ENCODE results near the gene GPR6.

The GPR6 gene

DNA sequence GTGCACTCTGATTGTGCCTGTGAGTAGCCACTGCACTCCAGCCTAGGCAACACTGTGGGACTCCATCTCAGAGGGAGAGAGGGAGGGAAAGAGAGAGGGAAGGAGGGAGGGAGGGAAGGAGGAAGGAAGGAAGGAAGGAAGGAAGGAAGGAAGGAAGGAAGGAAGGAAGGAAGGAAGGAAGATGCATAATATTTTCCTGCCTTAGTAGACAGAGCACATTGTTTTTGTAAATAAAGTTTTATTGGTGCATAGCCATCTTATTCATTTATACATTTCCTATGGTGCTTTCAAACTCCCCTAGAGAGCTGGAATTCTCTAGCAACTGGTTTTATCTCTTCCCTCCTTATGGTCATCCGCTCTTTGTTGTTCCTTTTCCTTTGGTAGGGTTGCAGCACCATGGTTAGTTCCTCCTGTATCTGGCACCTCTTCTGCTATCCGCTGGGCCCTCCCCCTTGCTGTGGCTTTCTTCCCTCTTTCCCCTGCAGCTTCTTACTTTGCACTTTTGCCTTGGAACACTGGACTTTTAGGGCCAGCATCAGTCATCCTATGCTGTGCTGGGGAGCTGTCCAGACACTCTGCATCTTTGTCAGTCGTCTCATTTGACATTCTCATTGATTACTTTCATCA is 20.2 kb downstream of the GPR6 start:
- DNase-seq (ENCODE audit: low read depth in 2 of 2): no peak

DNA sequence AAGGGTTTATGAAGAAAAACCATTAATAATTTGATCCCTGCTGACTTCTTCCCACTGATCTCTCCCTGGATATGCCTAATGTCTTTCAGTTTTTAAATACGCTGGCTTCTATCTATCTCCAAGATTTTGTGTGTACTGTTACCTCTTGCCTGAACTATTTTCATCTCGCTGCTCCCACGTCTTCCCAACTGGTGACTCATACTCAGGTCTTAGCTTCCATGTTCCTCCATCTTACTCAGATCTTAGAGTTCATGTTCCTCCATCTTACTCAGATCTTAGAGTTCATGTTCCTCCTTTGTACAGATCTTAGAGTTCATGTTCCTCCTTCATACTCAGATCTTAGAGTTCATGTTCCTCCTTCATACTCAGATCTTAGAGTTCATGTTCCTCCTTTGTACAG is 21.6 kb downstream of the GPR6 start:
- DNase-seq (ENCODE audit: low read depth in 2 of 2): no peak

DNA sequence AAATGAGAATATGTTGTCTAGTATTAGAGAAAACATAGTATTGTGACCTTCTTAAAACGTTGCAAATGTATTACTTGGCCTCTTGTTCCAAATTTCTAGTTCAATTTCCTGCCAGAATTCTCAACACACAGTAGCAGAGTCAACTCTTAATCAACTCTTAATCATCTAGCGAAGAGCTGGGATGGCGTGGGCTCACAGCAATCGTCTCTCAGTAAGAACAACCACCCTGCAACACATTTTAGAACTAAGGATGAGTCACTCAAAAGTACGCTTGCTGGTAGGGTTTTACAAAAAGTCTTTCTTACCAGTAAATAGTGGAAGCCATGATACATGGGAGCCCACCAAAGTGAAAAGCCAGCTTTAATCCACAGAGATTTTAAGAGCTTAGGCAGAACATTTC is 24.6 kb downstream of the GPR6 start:
- no peak for DNase-seq (ENCODE audit: low read depth in 2 of 2)

DNA sequence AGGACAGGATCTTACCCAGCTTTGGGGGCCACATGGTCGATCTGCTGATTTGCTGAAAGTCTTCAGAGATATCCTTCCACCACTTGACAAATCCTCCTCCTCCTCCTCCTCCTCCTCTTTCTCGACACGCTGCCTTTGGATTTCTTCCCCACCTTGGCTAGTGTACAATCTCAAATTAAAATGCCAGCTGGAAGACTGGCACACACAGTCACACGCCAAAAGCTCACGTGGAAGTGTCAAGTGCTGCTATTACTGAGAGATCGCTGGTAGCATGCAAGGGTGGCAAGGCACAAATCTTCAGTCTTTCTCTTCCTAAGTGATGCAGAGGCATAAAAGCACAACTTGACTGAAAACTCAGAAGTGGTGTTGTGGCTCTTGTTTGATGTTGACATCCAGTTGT is 35.3 kb downstream of the GPR6 start:
- DNase-seq (ENCODE audit: low read depth in 2 of 2): no peak

DNA sequence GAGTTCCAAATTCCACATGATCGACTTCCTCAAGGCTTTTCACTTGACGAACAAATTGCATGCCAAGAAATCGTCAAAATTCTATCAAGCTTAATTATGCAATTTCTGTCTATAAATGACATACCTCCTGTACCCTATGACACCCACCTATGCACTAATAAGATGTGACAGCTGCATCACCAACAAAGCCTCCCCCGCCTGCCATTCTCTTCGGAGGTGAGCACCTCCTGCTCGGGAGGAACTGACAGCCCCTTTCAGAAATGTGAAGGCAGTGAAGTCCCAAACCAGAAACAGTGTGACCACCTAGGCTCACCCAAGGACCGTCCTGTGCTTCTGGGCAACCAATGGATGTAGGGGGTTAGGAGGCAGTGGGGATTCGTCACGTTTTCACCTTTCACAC is 37.1 kb downstream of the GPR6 start:
- DNase-seq (ENCODE audit: low read depth in 2 of 2): no peak

DNA sequence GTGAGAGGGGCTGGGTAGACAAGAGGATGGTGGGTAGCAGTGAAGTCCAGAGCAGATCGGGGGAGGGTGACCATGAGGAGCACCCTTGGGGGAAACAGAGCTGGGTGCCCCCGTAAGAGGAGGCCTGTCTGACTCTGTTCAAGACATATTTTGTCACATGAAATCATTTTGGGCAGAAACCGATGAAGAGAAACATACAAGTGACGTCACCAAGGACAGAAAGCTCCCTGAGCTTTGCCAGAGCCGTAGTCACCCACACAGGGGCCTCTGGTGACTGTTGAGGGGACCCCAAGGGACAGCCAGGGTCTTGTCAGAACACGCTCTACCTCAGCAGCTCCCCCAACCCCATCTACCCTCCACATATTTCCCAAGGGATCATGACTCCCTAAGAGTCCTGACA is 39.2 kb downstream of the GPR6 start:
- DNase-seq (ENCODE audit: low read depth in 2 of 2): no peak

DNA sequence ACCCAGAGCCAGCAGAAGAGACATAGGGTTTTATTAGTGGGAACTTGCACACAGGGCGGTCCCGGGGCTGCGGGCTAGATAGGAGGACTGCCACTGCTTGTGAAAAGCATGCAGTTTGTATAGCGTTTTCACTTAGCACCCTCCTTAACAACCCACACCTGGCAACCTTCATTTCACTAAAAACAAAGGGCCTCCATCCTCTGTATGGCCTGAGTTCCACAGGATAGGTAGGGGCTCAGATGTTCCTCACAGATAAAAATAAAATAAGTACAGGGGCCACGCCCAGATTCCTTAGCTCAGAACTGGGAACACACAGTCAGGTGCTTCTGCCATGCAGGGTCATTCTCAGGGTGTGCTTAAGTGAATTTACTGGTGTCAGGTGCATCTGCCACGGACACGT is 39.8 kb downstream of the GPR6 start:
- no peak for DNase-seq (ENCODE audit: low read depth in 2 of 2)

DNA sequence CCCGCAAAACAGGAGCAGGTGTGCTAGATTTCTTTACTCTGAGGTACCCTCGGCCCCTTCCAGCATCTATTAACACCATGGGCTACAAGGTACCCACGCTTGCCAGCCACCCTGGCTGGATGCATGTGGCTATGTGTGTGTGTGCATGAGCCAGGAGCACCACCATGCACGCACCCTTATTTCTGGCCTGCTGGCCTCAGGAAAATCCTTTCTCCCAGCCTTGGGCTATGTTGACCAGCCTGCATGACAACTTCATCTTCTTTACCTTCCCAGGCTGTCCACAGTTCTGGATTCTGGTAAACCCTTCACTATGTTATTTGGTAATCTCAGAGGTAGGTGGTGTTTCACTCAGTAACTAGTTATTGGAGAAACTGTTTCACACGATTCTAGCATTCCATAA is 40.4 kb downstream of the GPR6 start:
- no peak for DNase-seq (ENCODE audit: low read depth in 2 of 2)

DNA sequence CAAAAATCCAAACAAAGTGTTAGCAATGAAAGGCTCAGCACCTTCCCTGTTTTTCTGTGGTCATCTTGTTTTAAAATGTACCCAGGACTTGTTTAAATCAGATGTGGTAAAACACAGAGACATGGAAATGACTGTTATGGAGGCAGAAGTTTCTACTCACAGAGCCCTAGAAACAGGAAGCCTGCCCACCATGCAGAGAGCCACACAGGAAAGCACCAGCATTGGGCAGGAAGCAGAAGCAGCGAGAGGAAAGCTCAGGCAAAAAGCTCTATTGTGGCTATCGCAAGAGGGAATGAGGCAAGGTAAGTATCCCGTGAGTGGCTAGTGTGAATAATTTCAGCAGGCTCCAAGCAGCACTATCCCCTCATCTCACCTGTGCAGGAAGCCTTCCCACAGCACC is 42.8 kb downstream of the GPR6 start:
- DNase-seq (ENCODE audit: low read depth in 2 of 2): no peak

DNA sequence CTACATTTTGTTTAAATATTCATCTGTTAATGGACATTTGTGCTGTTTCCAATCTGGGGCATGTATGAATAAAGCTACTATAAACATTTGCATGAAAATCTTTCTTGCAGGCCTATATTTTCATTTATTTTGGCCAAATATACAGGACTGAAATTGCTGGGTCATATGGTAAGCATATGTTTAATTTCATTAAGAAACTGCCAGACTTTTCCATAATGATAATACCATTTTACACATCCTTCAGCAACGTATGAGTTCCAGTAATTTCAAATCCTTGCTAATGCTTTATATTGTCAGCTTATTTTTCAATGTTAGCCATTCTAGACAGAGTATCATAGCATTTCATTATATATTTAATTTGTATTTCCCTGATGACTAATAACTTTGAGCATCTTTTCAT is 51.0 kb downstream of the GPR6 start:
- no peak for DNase-seq (ENCODE audit: low read depth in 2 of 2)

Data from stimulated activated CD8-positive, alpha-beta memory T cell treated with anti-CD3 and anti-CD28 coated beads, Interleukin-15, amount 100 ng/mL, for 48 hours (primary cell).